Subcutaneous adipose tissue (tissue), 4 donors: ENCODE data around the gene TCF3. TPM values are rescaled to one million over a fixed set of nuclear protein-coding genes. Genes with fewer than 3 reads are reported as not detected.

Experiments
- CTCF ChIP-seq: fragments of 450-650 bp; IDR thresholded peaks from one replicate; pipeline ENCODE4 v1.5.1; 2016; ENCODE audit warnings: low read depth, mild to moderate bottlenecking, control low read depth, antibody characterized with exemption, moderate library complexity
- total RNA-seq, 4 donors: library from RNA; depleted of rRNA; stranded (reverse); fragments of >200 nt; gene quantifications; one replicate each; pipeline ENCODE4 v1.1.0, GENCODE V29; 2016

The TCF3 gene
- total RNA-seq, 4 donors from 2014 or later = 13.0 to 34.8 (median 22.9) TPM

- no peak for TF ChIP-seq CTCF
These were observed 5.3 kb upstream of the TCF3 start for GRCh38 chr19:1657746-1658145.

- no peak for TF ChIP-seq CTCF
These were observed 4.6 kb upstream of the TCF3 start for GRCh38 chr19:1656988-1657536.

- TF ChIP-seq CTCF = no peak
These were observed 3.7 kb upstream of the TCF3 start for GRCh38 chr19:1655987-1656608.

GRCh38 chr19:1655131-1655981 lies 2.9 kb upstream of the TCF3 start:
- TF ChIP-seq CTCF = no peak

- no peak for TF ChIP-seq CTCF
These were observed 1.9 kb upstream of the TCF3 start for GRCh38 chr19:1654178-1654792.

- TF ChIP-seq CTCF = no peak
These were observed 849 bp upstream of the TCF3 start for GRCh38 chr19:1653300-1653628.
